H9 (cell line): Measurements from ENCODE around the gene ATP6V0E1. TPM values are rescaled to one million over a fixed set of nuclear protein-coding genes. Genes with fewer than 3 reads are reported as not detected.

ENCODE experiments used
- DNase-seq: peaks from one replicate; pipeline ENCODE4 v3.0.0-alpha.2; 2017
- H2AFZ ChIP-seq: one replicate; pipeline ENCODE4 v1.6.1; 2013; ENCODE audit warnings: mild to moderate bottlenecking, low read length, control low read depth, moderate library complexity
- H2AK5ac ChIP-seq: 2 replicates; pipeline ENCODE4 v1.6.1; 2013; ENCODE audit warnings: low read length, control low read depth, mixed read lengths; ENCODE audit not compliant: insufficient read length
- H2BK120ac ChIP-seq: one replicate; pipeline ENCODE4 v1.6.1; 2013; ENCODE audit warnings: low read depth, mild to moderate bottlenecking, low read length, control low read depth, inconsistent platforms; ENCODE audit not compliant: poor library complexity, severe bottlenecking
- H2BK12ac ChIP-seq: 2 replicates; pipeline ENCODE4 v1.6.1; 2013; ENCODE audit warnings: low read length, control low read depth, mixed read lengths, low read depth; ENCODE audit not compliant: insufficient read length
- H2BK15ac ChIP-seq: 2 replicates; pipeline ENCODE4 v1.6.1; 2013; ENCODE audit warnings: low read depth, low read length, control low read depth
- H2BK20ac ChIP-seq: one replicate; pipeline ENCODE4 v1.6.1; 2013; ENCODE audit warnings: low read depth, mild to moderate bottlenecking, low read length, control low read depth, inconsistent platforms; ENCODE audit not compliant: poor library complexity, severe bottlenecking
- H2BK5ac ChIP-seq: 2 replicates; pipeline ENCODE4 v1.6.1; 2013; ENCODE audit warnings: low read length, control low read depth, mixed read lengths; ENCODE audit not compliant: insufficient read length
- H3K14ac ChIP-seq: 2 replicates; pipeline ENCODE4 v1.6.1; 2013; ENCODE audit warnings: low read length, control low read depth; ENCODE audit not compliant: insufficient read depth
- H3K18ac ChIP-seq: 2 replicates; pipeline ENCODE4 v1.6.1; 2013; ENCODE audit warnings: low read depth, mild to moderate bottlenecking, mixed read lengths, low read length, control low read depth; ENCODE audit not compliant: insufficient read length
- H3K23ac ChIP-seq: 2 replicates; pipeline ENCODE4 v1.6.1; 2013; ENCODE audit warnings: low read length, control low read depth, mixed read lengths, low read depth; ENCODE audit not compliant: insufficient read length
- H3K23me2 ChIP-seq: 2 replicates; pipeline ENCODE4 v1.6.1; 2013; ENCODE audit warnings: low read depth, mild to moderate bottlenecking, mixed read lengths, low read length, control low read depth; ENCODE audit not compliant: insufficient read length, poor library complexity, severe bottlenecking
- H3K27ac ChIP-seq: 2 replicates; pipeline ENCODE4 v1.5.1; 2013; ENCODE audit warnings: low read length, control low read depth, mixed read lengths, low read depth; ENCODE audit not compliant: insufficient read length
- H3K27me3 ChIP-seq: 2 replicates; pipeline ENCODE4 v1.6.1; 2013; ENCODE audit warnings: low read length, control low read depth, inconsistent platforms; ENCODE audit not compliant: insufficient read depth
- H3K4ac ChIP-seq: 2 replicates; pipeline ENCODE4 v1.6.1; 2013; ENCODE audit warnings: low read depth, mild to moderate bottlenecking, control low read depth, inconsistent platforms, low read length, moderate library complexity
- H3K4me1 ChIP-seq: 2 replicates; pipeline ENCODE4 v1.6.1; 2013; ENCODE audit warnings: low read length, control low read depth, inconsistent platforms; ENCODE audit not compliant: insufficient read depth
- H3K4me2 ChIP-seq: 2 replicates; pipeline ENCODE4 v1.6.1; 2013; ENCODE audit warnings: low read length, control low read depth, mixed read lengths; ENCODE audit not compliant: insufficient read length, insufficient read depth
- H3K56ac ChIP-seq: 2 replicates; pipeline ENCODE4 v1.6.1; 2013; ENCODE audit warnings: low read depth, mild to moderate bottlenecking, mixed read lengths, low read length, control low read depth; ENCODE audit not compliant: insufficient read length
- H3K79me1 ChIP-seq: 2 replicates; pipeline ENCODE4 v1.6.1; 2013; ENCODE audit warnings: low read depth, mild to moderate bottlenecking, moderate library complexity, low read length, control low read depth, inconsistent platforms; ENCODE audit not compliant: insufficient read depth, poor library complexity, severe bottlenecking
- H3K79me2 ChIP-seq: 2 replicates; pipeline ENCODE4 v1.6.1; 2013; ENCODE audit warnings: low read length, control low read depth, inconsistent platforms; ENCODE audit not compliant: insufficient read depth
- H3K9ac ChIP-seq: 2 replicates; pipeline ENCODE4 v1.6.1; 2013; ENCODE audit warnings: low read length, control low read depth, mixed read lengths; ENCODE audit not compliant: insufficient read length; ENCODE audit errors: extremely low read depth
- H3K9me3 ChIP-seq: one replicate; pipeline ENCODE4 v1.6.1; 2013; ENCODE audit warnings: low read depth, low read length, inconsistent platforms; ENCODE audit not compliant: control insufficient read depth
- H3T11ph ChIP-seq: one replicate; pipeline ENCODE4 v1.6.1; 2013; ENCODE audit warnings: mild to moderate bottlenecking, low read length, control low read depth, inconsistent platforms
- H4K20me1 ChIP-seq: one replicate; pipeline ENCODE4 v1.6.1; 2013; ENCODE audit not compliant: control insufficient read depth, insufficient read length, insufficient read depth
- H4K5ac ChIP-seq: 2 replicates; pipeline ENCODE4 v1.6.1; 2013; ENCODE audit warnings: low read depth, mild to moderate bottlenecking, mixed read lengths, low read length, control low read depth; ENCODE audit not compliant: insufficient read length
- H4K8ac ChIP-seq: replicated peaks from 2 replicates; pipeline ENCODE4 v1.6.1; 2013; ENCODE audit warnings: low read length, control low read depth, mixed read lengths, low read depth; ENCODE audit not compliant: insufficient read length
- H4K91ac ChIP-seq: 2 replicates; pipeline ENCODE4 v1.6.1; 2013; ENCODE audit warnings: low read depth, mild to moderate bottlenecking, moderate library complexity, mixed read lengths, low read length, control low read depth; ENCODE audit not compliant: insufficient read length
- H3K27ac Mint-ChIP-seq, 3 experiments: 2 replicates in 2 of 3; 3 replicates in 1 of 3; pipeline ENCODE4 v1.8.0; 2020 to 2021; ENCODE audit warnings: mixed read lengths in 3 of 3, mild to moderate bottlenecking in 1 of 3, moderate library complexity in 1 of 3
- H3K27me3 Mint-ChIP-seq: 2 replicates; pipeline ENCODE4 v1.8.0; 2021; ENCODE audit warnings: low read depth, mild to moderate bottlenecking, moderate library complexity, mixed read lengths
- H3K36me3 Mint-ChIP-seq, 3 experiments: 2 replicates in 2 of 3; 3 replicates in 1 of 3; pipeline ENCODE4 v1.8.0; 2020 to 2021; ENCODE audit warnings: low read depth in 3 of 3, mixed read lengths in 3 of 3; ENCODE audit not compliant: insufficient read depth in 1 of 3
- H3K4me1 Mint-ChIP-seq, 2 experiments: 2 replicates each; pipeline ENCODE4 v1.8.0; 2020; ENCODE audit warnings: mixed read lengths in 2 of 2
- H3K4me3 Mint-ChIP-seq, 2 experiments: 2 replicates in 1 of 2; 3 replicates in 1 of 2; pipeline ENCODE4 v1.8.0; 2020 to 2021; ENCODE audit warnings: mild to moderate bottlenecking in 2 of 2, mixed read lengths in 2 of 2, moderate library complexity in 1 of 2
- H3K9me3 Mint-ChIP-seq, 2 experiments: 2 replicates in 1 of 2; 3 replicates in 1 of 2; pipeline ENCODE4 v1.8.0; 2020; ENCODE audit warnings: mild to moderate bottlenecking in 2 of 2, mixed read lengths in 2 of 2, moderate library complexity in 1 of 2
- WGBS: extraction: QIAGEN DNeasy Blood & Tissue Kit; methylation state at CpG from one replicate; pipeline ENCODE4 v1.1.7; 2013; ENCODE audit warnings: missing lambda C conversion rate, low lambda C conversion rate, mixed read lengths; ENCODE audit not compliant: insufficient read length; ENCODE audit errors: extremely low coverage; 5-methylcytosine and 5-hydroxymethylcytosine counted together
- total RNA-seq: library from RNA; stranded (reverse); gene quantifications from 2 replicates; pipeline ENCODE4 v1.2.1, GENCODE V29; 2021
- TF ChIP-seq, protein P1 (sequence below): fragments of 200-600 bp; sonication (generic); conservative IDR thresholded peaks from 3 replicates; pipeline ENCODE4 v1.8.0; 2021; ENCODE audit warnings: antibody characterized with exemption, mild to moderate bottlenecking

ATP6V0E1 gene
- total RNA-seq, 1 experiment from 2014 or later, result 101 TPM

DNA sequence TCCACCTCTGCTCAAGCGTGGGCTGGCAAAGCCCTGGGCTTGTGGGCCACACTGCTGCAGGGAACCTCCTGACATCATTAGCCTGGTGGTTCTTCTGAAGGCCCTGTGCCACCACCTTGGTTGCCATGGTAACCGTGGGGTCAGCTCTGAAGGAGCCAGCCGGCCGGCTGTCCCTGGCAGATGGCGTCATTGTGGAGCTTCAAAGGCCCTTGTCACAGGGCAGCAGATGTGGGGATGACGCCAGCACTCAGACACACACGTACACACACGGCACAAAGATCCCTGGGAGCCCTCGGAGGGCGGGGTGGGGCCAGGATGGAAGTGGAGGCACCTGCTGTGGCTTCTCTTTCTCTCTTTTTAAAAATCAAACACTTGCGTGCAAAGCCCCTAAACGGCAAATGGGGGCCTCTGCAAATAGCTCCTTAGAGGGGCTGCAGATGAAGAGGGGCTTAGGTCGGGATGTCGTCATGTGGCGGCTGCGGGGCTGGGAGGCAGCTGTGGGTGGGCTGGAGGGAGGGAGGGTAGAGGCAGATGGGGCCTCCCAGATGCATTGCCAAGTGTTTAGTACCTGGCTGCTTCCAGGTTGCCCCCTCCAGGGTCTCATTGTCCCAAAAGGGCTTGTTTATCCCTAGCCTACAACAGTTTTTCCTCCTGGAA is 43.8 kb upstream of the ATP6V0E1 start:
- H3K27ac ChIP-seq, result no peak overlapping the region
- H4K91ac ChIP-seq, result no peak overlapping the region
- Mint-ChIP-seq H3K4me1 (peaks cover 19 to 27% of the 10 kb centered on the region in 2 experiments), H3K27ac (peak overlapping the region in 1 of 3 experiments; percentile 55; a peak in 1 of 7 replicates), H3K36me3 (peaks cover 23 to 58% (median 53%) of the 10 kb centered on the region in 3 experiments; a peak in 6 of 7 replicates), H3K9me3 (no peaks in the 10 kb centered on the region), H3K27me3 (no peaks in the 10 kb centered on the region; the same call in 1 of the 2 replicates), H3K4me3 (no peak overlapping the region)
- H3K27me3 ChIP-seq, result no peaks in the 10 kb centered on the region
- no peak overlapping the region for H3T11ph ChIP-seq
- TF ChIP-seq, protein P1, sequence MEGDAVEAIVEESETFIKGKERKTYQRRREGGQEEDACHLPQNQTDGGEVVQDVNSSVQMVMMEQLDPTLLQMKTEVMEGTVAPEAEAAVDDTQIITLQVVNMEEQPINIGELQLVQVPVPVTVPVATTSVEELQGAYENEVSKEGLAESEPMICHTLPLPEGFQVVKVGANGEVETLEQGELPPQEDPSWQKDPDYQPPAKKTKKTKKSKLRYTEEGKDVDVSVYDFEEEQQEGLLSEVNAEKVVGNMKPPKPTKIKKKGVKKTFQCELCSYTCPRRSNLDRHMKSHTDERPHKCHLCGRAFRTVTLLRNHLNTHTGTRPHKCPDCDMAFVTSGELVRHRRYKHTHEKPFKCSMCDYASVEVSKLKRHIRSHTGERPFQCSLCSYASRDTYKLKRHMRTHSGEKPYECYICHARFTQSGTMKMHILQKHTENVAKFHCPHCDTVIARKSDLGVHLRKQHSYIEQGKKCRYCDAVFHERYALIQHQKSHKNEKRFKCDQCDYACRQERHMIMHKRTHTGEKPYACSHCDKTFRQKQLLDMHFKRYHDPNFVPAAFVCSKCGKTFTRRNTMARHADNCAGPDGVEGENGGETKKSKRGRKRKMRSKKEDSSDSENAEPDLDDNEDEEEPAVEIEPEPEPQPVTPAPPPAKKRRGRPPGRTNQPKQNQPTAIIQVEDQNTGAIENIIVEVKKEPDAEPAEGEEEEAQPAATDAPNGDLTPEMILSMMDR, result no peak
- H3K4ac ChIP-seq, result no peak overlapping the region
- H2BK20ac ChIP-seq, result no peak overlapping the region
- no peak overlapping the region for H3K9ac ChIP-seq
- no peaks in the 10 kb centered on the region for H3K4me1 ChIP-seq
- H3K14ac ChIP-seq, result no peak overlapping the region
- H2BK12ac ChIP-seq, result no peak overlapping the region
- no peak overlapping the region for H3K18ac ChIP-seq
- no peaks in the 10 kb centered on the region for H3K79me2 ChIP-seq
- H3K4me2 ChIP-seq, result no peak overlapping the region
- H3K23me2 ChIP-seq, result no peaks in the 10 kb centered on the region
- H2BK120ac ChIP-seq, result no peak overlapping the region
- H4K5ac ChIP-seq, result no peak overlapping the region
- H3K23ac ChIP-seq, result no peak overlapping the region
- H4K8ac ChIP-seq, result no peak overlapping the region
- H2BK15ac ChIP-seq, result no peak overlapping the region
- whole genome bisulfite sequencing, result no CpG with 5 or more reads among the region's 16 CpGs
- H2BK5ac ChIP-seq, result no peak overlapping the region
- H3K56ac ChIP-seq, result no peak overlapping the region
- H4K20me1 ChIP-seq, result no peaks in the 10 kb centered on the region
- no peaks in the 10 kb centered on the region for H3K9me3 ChIP-seq
- DNase-seq, result no peak
- no peaks in the 10 kb centered on the region for H3K79me1 ChIP-seq
- no peak overlapping the region for H2AK5ac ChIP-seq
- no peak overlapping the region for H2AFZ ChIP-seq
